ENCODE data around the gene CFI. TPM values are rescaled to one million over a fixed set of nuclear protein-coding genes. Genes with fewer than 3 reads are reported as not detected.

CFI gene
- 17.3 and 18.4 TPM in 2 replicates for total RNA-seq

DNA sequence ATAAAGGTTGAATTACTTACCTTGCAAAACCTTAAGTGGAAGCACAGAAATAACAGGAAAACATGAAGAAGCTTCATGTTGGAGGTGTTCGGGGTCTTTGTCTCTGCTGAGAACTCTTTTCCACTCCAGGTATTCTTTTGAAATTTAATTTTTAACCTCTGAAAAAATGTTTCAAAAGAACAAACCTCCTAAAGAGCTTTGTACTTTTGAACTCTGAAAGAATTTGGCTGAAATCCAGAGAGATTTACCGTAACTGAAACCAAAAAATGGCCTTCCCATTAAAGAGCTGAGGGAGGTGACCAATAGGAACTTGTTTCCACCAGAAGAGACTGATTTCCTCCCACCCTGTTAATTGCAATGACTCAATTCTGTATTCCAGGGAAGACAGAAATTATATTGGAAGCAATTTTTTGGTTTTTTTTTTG is at the start of gene CFI:
Gene CFI, minus strand, starts transcription at position 105 of the 425 bp plus-strand sequence. Its CDS starts 28 bp downstream, at position 77.
- TF ChIP-seq, protein P1, sequence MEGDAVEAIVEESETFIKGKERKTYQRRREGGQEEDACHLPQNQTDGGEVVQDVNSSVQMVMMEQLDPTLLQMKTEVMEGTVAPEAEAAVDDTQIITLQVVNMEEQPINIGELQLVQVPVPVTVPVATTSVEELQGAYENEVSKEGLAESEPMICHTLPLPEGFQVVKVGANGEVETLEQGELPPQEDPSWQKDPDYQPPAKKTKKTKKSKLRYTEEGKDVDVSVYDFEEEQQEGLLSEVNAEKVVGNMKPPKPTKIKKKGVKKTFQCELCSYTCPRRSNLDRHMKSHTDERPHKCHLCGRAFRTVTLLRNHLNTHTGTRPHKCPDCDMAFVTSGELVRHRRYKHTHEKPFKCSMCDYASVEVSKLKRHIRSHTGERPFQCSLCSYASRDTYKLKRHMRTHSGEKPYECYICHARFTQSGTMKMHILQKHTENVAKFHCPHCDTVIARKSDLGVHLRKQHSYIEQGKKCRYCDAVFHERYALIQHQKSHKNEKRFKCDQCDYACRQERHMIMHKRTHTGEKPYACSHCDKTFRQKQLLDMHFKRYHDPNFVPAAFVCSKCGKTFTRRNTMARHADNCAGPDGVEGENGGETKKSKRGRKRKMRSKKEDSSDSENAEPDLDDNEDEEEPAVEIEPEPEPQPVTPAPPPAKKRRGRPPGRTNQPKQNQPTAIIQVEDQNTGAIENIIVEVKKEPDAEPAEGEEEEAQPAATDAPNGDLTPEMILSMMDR (IDR thresholded peaks at IDR 0.05; ENCODE audit: insufficient read depth, low read depth, low read length) = no peak
- DNase-seq (ENCODE audit: low read depth) = peak; percentile 84
- H3K4me3 ChIP-seq (ENCODE audit: low read depth, low read length) = peak within 1 kb of the TSS; percentile 28

DNA sequence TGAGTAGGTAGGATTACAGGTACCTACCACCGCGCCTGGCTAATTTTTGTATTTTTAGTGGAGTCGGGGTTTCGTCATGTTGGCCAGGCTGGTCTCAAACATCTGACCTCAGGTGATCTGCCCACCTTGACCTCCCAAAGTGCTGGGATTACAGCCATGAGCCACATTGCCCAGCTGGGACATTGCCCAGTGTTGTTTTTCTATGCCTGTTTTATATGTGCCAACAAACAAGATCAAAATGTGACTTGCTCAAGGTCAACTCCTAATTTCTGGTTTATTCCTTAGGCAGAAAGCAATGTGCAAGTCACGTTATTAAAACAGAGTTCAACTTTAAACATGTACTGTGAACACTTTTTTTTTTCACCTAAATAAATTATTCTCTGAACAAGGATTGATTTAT is 48.8 kb upstream of the CFI start:
- no peak overlapping the region for H3K4me3 ChIP-seq (ENCODE audit: low read depth, low read length)
- DNase-seq (ENCODE audit: low read depth) = no peak
- TF ChIP-seq, protein P1 (IDR thresholded peaks at IDR 0.05; ENCODE audit: insufficient read depth, low read depth, low read length) = no peak

DNA sequence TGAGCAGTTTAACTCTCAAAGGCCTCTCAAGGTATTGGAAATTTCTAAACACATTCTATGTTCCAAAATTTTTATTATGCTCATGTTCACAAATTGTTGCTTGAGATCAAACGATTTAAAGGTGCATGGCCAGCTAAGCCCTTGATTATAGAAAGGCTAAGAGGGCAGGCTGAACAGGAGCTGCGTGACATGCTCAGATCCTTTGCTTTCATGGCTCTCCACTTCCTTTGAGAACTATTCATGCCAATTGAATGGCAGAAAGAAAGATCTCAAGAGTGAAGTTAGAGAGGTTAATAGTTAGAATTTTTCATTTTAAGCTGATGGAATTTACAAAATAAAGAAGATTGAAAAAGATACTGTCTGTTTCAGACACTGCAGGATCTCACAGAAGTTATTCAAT is 46.7 kb upstream of the CFI start:
- TF ChIP-seq, protein P1 (IDR thresholded peaks at IDR 0.05; ENCODE audit: insufficient read depth, low read depth, low read length) = no peak
- DNase-seq (ENCODE audit: low read depth) = no peak
- H3K4me3 ChIP-seq (ENCODE audit: low read depth, low read length) = no peak overlapping the region

DNA sequence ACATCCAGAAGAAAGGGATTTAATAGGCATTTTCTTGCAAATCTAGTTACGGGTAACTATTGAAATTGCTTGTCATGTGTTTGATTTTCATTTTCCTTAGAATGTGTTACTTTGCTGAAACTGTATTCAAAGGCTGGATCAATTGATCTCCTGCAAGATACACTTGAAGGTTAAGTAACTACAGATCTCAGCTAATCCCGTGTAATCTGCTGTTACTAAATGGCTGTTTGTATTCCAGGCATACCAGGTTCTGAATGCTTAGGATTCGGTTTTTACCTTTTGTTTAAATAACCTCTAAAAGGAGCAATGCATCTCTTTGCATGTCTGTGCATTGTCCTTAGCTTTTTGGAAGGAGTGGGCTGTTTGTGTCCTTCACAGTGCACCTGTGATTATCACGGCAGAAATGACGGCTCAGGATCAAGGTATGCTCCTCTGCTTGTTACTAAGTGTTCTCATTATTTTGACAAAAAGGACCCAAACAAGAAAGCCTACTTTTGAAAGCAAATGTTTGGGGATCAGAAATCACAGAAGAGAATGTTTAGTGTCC is 46.2 kb upstream of the CFI start, which contains the start of gene LRIT3:
Gene LRIT3, plus strand, starts transcription at position 212 of the 547 bp plus-strand sequence. Its CDS starts 95 bp downstream, at position 307.
- no peak within 1 kb of the TSS for H3K4me3 ChIP-seq (ENCODE audit: low read depth, low read length)
- TF ChIP-seq, protein P1 (IDR thresholded peaks at IDR 0.05; ENCODE audit: insufficient read depth, low read depth, low read length) = no peak
- DNase-seq (ENCODE audit: low read depth) = no peak

DNA sequence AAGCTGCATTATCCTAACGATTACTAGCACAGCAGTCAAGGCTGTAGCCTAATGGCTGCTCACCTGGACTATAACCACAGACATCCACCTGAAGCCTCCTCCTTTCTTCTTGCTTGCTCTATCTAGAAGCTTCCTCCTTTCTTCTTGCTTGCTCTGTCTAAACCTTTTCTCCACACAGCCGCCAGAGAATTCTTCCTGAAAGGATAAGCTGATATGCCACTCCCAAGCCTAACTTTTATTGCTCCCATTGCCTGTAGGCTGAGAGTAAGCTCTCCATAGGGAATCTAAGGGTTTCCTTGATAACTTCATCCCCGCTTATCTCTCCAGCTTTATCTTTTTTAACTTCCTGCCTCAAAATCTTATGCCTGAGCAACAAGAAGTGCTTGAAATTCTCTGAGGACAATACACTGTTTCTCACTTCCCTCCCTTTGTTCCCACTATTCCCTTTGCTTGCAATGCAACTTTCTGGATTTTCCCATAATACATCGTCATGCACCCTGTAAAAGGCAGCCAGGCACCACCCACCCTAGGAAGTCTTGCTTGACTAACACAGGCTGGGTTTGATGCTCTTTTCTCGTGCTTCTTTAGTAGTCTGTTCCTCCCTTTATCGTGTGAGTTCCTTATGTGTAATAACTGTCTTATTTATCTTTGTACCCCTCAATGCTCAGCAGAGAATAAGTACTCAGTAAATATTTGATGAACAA is 44.7 kb upstream of the CFI start:
- TF ChIP-seq, protein P1 (IDR thresholded peaks at IDR 0.05; ENCODE audit: insufficient read depth, low read depth, low read length) = no peak
- no peak for DNase-seq (ENCODE audit: low read depth)
- no peak overlapping the region for H3K4me3 ChIP-seq (ENCODE audit: low read depth, low read length)

DNA sequence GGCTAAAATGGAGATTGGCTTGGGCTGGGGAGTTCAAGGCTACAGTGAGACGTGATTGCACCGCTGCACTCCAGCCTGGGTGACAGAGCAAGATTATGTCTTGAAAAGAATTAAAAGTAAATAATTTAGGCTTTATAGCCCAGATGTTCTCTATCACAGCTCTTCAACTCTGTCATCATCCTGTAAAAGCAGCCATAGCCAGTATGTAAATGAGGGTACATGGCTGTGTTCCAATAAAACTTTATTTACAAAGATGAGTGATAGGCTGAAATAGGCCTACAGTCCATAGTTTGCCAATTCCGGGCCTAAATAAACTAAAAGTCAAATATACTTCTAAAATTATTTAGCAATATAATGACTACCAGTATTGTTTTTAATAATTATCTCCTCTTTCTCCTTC is 35.2 kb upstream of the CFI start:
- H3K4me3 ChIP-seq (ENCODE audit: low read depth, low read length) = no peak overlapping the region
- TF ChIP-seq, protein P1 (IDR thresholded peaks at IDR 0.05; ENCODE audit: insufficient read depth, low read depth, low read length) = no peak
- no peak for DNase-seq (ENCODE audit: low read depth)

Measured in fibroblast of villous mesenchyme (primary cell).